HepG2 (cell line): ENCODE results near the gene ELMOD3. TPM values are rescaled to one million over a fixed set of nuclear protein-coding genes. Genes with fewer than 3 reads are reported as not detected.

Source experiments
- EP300 ChIP-seq, 3 experiments: sonication (generic) in 1 of 3; formaldehyde crosslinking in 1 of 3; IDR thresholded peaks; 2 replicates each; pipeline versions ENCODE4 v1.5.1 to v1.6.1; 2011 to 2020; ENCODE audit warnings: low read depth in 2 of 3, low read length in 2 of 3, borderline replicate concordance in 1 of 3, improper control_type of control experiment in 1 of 3, mild to moderate bottlenecking in 1 of 3, missing genetic modification reagents in 1 of 3, moderate library complexity in 1 of 3
- HES4 ChIP-seq: sonication (generic); formaldehyde crosslinking; IDR thresholded peaks from 2 replicates; pipeline ENCODE4 v1.9.0; 2021; ENCODE audit warnings: mild to moderate bottlenecking, missing genetic modification reagents, borderline replicate concordance
- MED1 ChIP-seq: sonication (generic); formaldehyde crosslinking; IDR thresholded peaks from 2 replicates; pipeline ENCODE4 v1.4.0; 2020; ENCODE audit warnings: missing genetic modification reagents
- MIER2 ChIP-seq: IDR thresholded peaks from 2 replicates; pipeline ENCODE4 v1.6.1; 2016; ENCODE audit warnings: missing biosample characterization, missing genetic modification reagents
- SETDB1 ChIP-seq: sonication (generic); formaldehyde crosslinking; IDR thresholded peaks from 2 replicates; pipeline ENCODE4 v1.5.1; 2020; ENCODE audit warnings: missing genetic modification reagents, mild to moderate bottlenecking, borderline replicate concordance
- SMARCE1 ChIP-seq: fragments of 450-650 bp; IDR thresholded peaks from 2 replicates; pipeline ENCODE4 v1.6.1; 2017; ENCODE audit warnings: borderline replicate concordance
- TARDBP ChIP-seq: sonication (generic); formaldehyde crosslinking; IDR thresholded peaks from 2 replicates; pipeline ENCODE4 v1.8.0; 2022; ENCODE audit warnings: mild to moderate bottlenecking, missing genetic modification reagents
- TBL1XR1 ChIP-seq: fragments of 150-350 bp; IDR thresholded peaks from 2 replicates; pipeline ENCODE4 v1.6.1; 2014; ENCODE audit warnings: borderline replicate concordance, low read length; ENCODE audit not compliant: partially characterized antibody
- ZFP41 ChIP-seq: sonication (generic); formaldehyde crosslinking; IDR thresholded peaks from 2 replicates; pipeline ENCODE4 v1.4.0; 2020; ENCODE audit warnings: mild to moderate bottlenecking, missing genetic modification reagents, borderline replicate concordance
- ZNF343 ChIP-seq: sonication (generic); formaldehyde crosslinking; IDR thresholded peaks from 2 replicates; pipeline ENCODE4 v1.4.0; 2020; ENCODE audit warnings: mild to moderate bottlenecking, missing genetic modification reagents
- polyA plus RNA-seq, 8 experiments: library from polyadenylated mRNA; depleted of rRNA in 3 of 8; stranded (reverse) in 7 of 8; unstranded in 1 of 8; fragments of >200 nt; fragmentation: Illumina TruSeq in 4 of 8; extraction: Trizol in 4 of 8; gene quantifications; 2 replicates each; pipeline versions ENCODE4 v1.2.1 to v1.2.3, GENCODE V29; 2011 to 2016; ENCODE audit warnings: low read depth in 4 of 8, missing spikeins in 1 of 8, mixed read lengths in 1 of 8; ENCODE audit not compliant: insufficient read depth in 1 of 8
- total RNA-seq, 5 experiments: library from RNA; depleted of rRNA; stranded (reverse); fragments of >200 nt; fragmentation: Illumina TruSeq; extraction: Trizol; gene quantifications; 2 replicates each; pipeline ENCODE4 v1.2.3, GENCODE V29; 2016; ENCODE audit warnings: low read depth in 1 of 5
- TF ChIP-seq, protein P1 (sequence below): sonication (generic); formaldehyde crosslinking; IDR thresholded peaks from one replicate; pipeline ENCODE4 v1.5.1; 2020; ENCODE audit warnings: mild to moderate bottlenecking, missing genetic modification reagents; ENCODE audit errors: not compliant biosample characterization
- TF ChIP-seq, protein P2 (sequence below): IDR thresholded peaks from 2 replicates; pipeline ENCODE4 v1.6.1; 2012; ENCODE audit warnings: low read depth, low read length, improper control_type of control experiment
- TF ChIP-seq, protein P3 (sequence below): sonication (generic); formaldehyde crosslinking; IDR thresholded peaks from 2 replicates; pipeline ENCODE4 v1.5.1; 2020; ENCODE audit warnings: mild to moderate bottlenecking, missing genetic modification reagents, moderate library complexity

ELMOD3 gene
- total and polyA plus RNA-seq, 2 of the 13 experiments (the other 11 are each of a cell fraction or from before 2014, with no cell fraction given), result 13.3 to 19.5 TPM

DNA sequence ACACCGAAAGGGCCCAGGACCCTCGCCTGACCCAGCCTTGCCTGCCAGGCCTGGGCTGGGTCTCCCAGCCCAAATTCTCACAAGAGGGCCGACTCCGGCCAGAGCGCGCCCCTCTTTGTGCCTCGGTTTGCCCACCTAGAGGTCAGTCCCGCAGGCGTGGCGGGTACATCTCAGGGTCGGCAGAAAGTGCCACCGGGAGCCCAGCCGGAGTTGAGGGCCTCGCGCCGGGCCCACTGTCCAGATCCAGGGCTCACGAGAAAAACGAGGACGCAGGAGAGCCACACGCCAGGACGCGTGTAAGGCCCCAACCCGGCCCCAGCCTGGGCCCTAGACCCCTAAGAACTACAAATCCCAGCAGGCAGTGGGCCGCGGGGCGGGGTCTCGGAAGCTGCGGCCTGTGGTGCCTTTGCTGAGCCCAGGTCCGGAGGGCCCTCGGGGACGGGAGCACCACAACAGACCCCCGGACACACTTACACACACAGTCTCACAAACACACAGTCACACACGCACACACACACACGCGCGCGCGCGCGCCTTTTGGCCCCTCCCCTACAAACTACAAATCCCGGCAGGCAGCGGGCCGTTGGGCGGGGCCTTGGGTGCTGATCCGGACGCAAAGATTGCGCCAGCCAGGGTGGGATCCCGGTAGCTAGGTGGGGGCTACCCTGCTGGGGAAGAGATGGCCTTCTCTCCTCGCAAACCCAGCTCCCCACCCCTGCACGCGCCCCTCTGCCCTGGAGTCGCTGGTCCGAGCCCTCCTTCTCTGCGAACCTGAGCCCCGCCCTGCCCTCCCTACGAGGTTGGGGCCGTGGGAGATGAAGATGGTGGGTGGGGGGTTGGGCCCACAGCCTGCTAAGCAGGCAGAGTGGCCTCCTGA lies 63.8 kb downstream of the ELMOD3 start, which contains the start of gene SH2D6 (continued):
- TF ChIP-seq SMARCE1 (no peak), SETDB1 (0 out of 2 replicates have a peak, but pooled peaks have one; percentile 67), HES4 (CRISPR knock-in tag) (peak; percentile 75; the same call in 1 of the 2 replicates), ZNF343 (CRISPR knock-in tag) (no peak), TBL1XR1 (peak; percentile 61), MIER2 (peak; percentile 11; the same call in 1 of the 2 replicates), EP300 (IDR thresholded peaks at IDR 0.05; ENCODE audit: low read depth in 2 of 2, low read length in 2 of 2) (peak in 1 of 2 experiments; percentile 25; a peak in 3 of 4 replicates), EP300 (CRISPR knock-in tag; IDR thresholded peaks at IDR 0.05; ENCODE audit: borderline replicate concordance) (no peak), ZFP41 (no peak), MED1 (CRISPR knock-in tag) (peak; percentile 79), TARDBP (CRISPR knock-in tag) (peak; percentile 81)
- TF ChIP-seq, protein P1, sequence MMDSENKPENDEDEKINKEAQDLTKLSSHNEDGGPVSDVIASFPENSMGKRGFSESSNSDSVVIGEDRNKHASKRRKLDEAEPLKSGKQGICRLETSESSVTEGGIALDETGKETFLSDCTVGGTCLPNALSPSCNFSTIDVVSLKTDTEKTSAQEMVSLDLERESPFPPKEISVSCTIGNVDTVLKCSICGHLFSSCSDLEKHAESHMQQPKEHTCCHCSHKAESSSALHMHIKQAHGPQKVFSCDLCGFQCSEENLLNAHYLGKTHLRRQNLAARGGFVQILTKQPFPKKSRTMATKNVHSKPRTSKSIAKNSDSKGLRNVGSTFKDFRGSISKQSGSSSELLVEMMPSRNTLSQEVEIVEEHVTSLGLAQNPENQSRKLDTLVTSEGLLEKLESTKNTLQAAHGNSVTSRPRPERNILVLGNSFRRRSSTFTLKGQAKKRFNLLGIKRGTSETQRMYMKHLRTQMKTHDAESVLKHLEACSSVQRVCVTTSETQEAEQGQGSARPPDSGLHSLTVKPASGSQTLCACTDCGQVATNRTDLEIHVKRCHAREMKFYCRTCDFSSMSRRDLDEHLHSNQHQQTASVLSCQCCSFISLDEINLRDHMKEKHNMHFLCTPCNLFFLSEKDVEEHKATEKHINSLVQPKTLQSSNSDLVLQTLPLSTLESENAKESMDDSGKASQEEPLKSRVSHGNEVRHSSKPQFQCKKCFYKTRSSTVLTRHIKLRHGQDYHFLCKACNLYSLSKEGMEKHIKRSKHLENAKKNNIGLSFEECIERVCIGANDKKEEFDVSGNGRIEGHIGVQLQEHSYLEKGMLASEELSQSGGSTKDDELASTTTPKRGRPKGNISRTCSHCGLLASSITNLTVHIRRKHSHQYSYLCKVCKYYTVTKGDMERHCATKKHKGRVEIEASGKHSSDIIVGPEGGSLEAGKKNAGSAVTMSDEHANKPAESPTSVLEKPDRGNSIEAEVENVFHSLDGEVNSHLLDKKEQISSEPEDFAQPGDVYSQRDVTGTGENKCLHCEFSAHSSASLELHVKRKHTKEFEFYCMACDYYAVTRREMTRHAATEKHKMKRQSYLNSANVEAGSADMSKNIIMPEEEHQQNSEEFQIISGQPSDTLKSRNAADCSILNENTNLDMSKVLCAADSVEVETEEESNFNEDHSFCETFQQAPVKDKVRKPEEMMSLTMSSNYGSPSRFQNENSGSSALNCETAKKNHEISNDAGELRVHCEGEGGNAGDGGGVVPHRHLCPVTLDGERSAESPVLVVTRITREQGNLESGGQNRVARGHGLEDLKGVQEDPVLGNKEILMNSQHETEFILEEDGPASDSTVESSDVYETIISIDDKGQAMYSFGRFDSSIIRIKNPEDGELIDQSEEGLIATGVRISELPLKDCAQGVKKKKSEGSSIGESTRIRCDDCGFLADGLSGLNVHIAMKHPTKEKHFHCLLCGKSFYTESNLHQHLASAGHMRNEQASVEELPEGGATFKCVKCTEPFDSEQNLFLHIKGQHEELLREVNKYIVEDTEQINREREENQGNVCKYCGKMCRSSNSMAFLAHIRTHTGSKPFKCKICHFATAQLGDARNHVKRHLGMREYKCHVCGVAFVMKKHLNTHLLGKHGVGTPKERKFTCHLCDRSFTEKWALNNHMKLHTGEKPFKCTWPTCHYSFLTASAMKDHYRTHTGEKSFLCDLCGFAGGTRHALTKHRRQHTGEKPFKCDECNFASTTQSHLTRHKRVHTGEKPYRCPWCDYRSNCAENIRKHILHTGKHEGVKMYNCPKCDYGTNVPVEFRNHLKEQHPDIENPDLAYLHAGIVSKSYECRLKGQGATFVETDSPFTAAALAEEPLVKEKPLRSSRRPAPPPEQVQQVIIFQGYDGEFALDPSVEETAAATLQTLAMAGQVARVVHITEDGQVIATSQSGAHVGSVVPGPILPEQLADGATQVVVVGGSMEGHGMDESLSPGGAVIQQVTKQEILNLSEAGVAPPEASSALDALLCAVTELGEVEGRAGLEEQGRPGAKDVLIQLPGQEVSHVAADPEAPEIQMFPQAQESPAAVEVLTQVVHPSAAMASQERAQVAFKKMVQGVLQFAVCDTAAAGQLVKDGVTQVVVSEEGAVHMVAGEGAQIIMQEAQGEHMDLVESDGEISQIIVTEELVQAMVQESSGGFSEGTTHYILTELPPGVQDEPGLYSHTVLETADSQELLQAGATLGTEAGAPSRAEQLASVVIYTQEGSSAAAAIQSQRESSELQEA (CRISPR knock-in tag), result no peak
- TF ChIP-seq, protein P2, sequence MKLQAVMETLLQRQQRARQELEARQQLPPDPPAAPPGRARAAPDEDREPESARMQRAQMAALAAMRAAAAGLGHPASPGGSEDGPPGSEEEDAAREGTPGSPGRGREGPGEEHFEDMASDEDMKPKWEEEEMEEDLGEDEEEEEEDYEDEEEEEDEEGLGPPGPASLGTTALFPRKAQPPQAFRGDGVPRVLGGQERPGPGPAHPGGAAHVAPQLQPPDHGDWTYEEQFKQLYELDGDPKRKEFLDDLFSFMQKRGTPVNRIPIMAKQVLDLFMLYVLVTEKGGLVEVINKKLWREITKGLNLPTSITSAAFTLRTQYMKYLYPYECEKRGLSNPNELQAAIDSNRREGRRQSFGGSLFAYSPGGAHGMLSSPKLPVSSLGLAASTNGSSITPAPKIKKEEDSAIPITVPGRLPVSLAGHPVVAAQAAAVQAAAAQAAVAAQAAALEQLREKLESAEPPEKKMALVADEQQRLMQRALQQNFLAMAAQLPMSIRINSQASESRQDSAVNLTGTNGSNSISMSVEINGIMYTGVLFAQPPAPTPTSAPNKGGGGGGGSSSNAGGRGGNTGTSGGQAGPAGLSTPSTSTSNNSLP, result 0 out of 2 replicates have a peak, but pooled peaks have one; percentile 5
- TF ChIP-seq, protein P3, sequence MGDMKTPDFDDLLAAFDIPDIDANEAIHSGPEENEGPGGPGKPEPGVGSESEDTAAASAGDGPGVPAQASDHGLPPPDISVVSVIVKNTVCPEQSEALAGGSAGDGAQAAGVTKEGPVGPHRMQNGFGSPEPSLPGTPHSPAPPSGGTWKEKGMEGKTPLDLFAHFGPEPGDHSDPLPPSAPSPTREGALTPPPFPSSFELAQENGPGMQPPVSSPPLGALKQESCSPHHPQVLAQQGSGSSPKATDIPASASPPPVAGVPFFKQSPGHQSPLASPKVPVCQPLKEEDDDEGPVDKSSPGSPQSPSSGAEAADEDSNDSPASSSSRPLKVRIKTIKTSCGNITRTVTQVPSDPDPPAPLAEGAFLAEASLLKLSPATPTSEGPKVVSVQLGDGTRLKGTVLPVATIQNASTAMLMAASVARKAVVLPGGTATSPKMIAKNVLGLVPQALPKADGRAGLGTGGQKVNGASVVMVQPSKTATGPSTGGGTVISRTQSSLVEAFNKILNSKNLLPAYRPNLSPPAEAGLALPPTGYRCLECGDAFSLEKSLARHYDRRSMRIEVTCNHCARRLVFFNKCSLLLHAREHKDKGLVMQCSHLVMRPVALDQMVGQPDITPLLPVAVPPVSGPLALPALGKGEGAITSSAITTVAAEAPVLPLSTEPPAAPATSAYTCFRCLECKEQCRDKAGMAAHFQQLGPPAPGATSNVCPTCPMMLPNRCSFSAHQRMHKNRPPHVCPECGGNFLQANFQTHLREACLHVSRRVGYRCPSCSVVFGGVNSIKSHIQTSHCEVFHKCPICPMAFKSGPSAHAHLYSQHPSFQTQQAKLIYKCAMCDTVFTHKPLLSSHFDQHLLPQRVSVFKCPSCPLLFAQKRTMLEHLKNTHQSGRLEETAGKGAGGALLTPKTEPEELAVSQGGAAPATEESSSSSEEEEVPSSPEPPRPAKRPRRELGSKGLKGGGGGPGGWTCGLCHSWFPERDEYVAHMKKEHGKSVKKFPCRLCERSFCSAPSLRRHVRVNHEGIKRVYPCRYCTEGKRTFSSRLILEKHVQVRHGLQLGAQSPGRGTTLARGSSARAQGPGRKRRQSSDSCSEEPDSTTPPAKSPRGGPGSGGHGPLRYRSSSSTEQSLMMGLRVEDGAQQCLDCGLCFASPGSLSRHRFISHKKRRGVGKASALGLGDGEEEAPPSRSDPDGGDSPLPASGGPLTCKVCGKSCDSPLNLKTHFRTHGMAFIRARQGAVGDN (CRISPR knock-in tag), result peak; percentile 91
